ENCODE data around the gene ECHDC3. TPM values are rescaled to one million over a fixed set of nuclear protein-coding genes. Genes with fewer than 3 reads are reported as not detected.

ECHDC3 gene
- total and polyA plus RNA-seq, 2 of the 13 experiments (the other 11 are each of a cell fraction or from before 2014, with no cell fraction given): not detected

DNA sequence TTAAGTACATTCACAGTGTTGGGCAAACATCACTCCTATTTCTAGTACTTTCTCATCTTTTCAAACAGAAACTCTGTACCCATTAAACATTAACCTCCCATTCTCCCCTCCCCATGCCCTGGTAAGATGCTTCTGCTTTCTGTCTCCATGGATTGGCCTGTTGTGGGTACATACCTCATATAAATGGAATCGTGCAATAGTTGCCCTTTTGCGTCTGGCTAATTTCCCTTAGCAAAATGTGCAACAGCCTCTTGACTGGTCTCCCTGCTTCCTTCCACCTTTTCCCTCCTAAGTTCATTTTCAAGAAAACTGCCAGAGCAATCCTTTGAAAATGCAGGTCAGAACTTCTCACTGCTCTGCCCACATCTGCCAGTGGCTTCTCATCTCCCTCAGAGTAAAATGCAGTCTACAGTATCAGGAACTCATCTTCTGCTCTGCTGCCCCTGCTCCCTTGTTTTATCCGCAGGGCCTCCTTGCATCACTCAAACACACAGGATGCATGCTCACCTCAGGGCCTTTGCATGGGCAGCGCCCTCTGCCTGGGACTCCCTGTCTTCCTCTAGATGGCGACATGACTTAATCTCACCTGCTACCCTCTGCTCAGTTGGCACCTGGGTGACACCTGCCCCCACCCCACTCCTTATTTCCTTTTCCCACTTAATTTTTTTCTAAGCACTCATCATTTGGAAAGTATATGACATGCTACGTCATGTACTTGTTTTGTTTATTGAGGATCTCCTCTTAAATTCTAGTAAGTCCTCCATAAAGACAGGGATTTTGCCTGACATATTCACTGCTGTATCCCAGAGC lies 44.3 kb upstream of the ECHDC3 start (continued):
- no peak for TF ChIP-seq ZNF780A (CRISPR knock-in tag; IDR thresholded peaks at IDR 0.05)
- peak in 1 of 2 experiments; percentile 70; a peak in 2 of 4 replicates for TF ChIP-seq ATF4 (CRISPR knock-in tag; IDR thresholded peaks at IDR 0.05)
- no peak for TF ChIP-seq ZNF510 (CRISPR knock-in tag; IDR thresholded peaks at IDR 0.05; ENCODE audit: low read depth)
- no peak for TF ChIP-seq ZNF18 (CRISPR knock-in tag; IDR thresholded peaks at IDR 0.05; ENCODE audit: insufficient replicate concordance)
- TF ChIP-seq, protein P1, sequence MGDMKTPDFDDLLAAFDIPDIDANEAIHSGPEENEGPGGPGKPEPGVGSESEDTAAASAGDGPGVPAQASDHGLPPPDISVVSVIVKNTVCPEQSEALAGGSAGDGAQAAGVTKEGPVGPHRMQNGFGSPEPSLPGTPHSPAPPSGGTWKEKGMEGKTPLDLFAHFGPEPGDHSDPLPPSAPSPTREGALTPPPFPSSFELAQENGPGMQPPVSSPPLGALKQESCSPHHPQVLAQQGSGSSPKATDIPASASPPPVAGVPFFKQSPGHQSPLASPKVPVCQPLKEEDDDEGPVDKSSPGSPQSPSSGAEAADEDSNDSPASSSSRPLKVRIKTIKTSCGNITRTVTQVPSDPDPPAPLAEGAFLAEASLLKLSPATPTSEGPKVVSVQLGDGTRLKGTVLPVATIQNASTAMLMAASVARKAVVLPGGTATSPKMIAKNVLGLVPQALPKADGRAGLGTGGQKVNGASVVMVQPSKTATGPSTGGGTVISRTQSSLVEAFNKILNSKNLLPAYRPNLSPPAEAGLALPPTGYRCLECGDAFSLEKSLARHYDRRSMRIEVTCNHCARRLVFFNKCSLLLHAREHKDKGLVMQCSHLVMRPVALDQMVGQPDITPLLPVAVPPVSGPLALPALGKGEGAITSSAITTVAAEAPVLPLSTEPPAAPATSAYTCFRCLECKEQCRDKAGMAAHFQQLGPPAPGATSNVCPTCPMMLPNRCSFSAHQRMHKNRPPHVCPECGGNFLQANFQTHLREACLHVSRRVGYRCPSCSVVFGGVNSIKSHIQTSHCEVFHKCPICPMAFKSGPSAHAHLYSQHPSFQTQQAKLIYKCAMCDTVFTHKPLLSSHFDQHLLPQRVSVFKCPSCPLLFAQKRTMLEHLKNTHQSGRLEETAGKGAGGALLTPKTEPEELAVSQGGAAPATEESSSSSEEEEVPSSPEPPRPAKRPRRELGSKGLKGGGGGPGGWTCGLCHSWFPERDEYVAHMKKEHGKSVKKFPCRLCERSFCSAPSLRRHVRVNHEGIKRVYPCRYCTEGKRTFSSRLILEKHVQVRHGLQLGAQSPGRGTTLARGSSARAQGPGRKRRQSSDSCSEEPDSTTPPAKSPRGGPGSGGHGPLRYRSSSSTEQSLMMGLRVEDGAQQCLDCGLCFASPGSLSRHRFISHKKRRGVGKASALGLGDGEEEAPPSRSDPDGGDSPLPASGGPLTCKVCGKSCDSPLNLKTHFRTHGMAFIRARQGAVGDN (CRISPR knock-in tag; IDR thresholded peaks at IDR 0.05): peak; percentile 52
- TF ChIP-seq HBP1 (CRISPR knock-in tag; IDR thresholded peaks at IDR 0.05; ENCODE audit: low read depth): no peak
- TF ChIP-seq HNF1A (IDR thresholded peaks at IDR 0.05; ENCODE audit: low read depth): peak; percentile 69; the same call in 1 of the 2 replicates
- peak; percentile 71; the same call in 1 of the 2 replicates for TF ChIP-seq HNF1A (CRISPR knock-in tag; IDR thresholded peaks at IDR 0.05; ENCODE audit: borderline replicate concordance)
- TF ChIP-seq ETV5 (CRISPR knock-in tag; IDR thresholded peaks at IDR 0.05; ENCODE audit: borderline replicate concordance): 0 out of 2 replicates have a peak, but pooled peaks have one; percentile 9
- 0 out of 2 replicates have a peak, but pooled peaks have one; percentile 64 for TF ChIP-seq ZBTB7B (CRISPR knock-in tag; IDR thresholded peaks at IDR 0.05)
- no peak for TF ChIP-seq MAZ (IDR thresholded peaks at IDR 0.05; ENCODE audit: borderline replicate concordance, low read depth, low read length)
- TF ChIP-seq MAZ (CRISPR knock-in tag; IDR thresholded peaks at IDR 0.05; ENCODE audit: low read depth): no peak
- TF ChIP-seq ZNF234 (CRISPR knock-in tag; conservative IDR thresholded peaks at IDR 0.05): no peak
- TF ChIP-seq GFI1 (CRISPR knock-in tag; IDR thresholded peaks at IDR 0.05; ENCODE audit: borderline replicate concordance): no peak
- no peak for TF ChIP-seq MED8 (CRISPR knock-in tag; IDR thresholded peaks at IDR 0.05; ENCODE audit: insufficient replicate concordance)

All from HepG2 (cell line).